Neural cell (in vitro differentiated cells): Measurements from ENCODE around the gene VWA3A. TPM values are rescaled to one million over a fixed set of nuclear protein-coding genes. Genes with fewer than 3 reads are reported as not detected.

Experiments used
- H2AFZ ChIP-seq: fragments of 200-600, 300-800 bp; sonication (generic), shearing (Covaris generic); 2 replicates; pipeline ENCODE4 v1.6.0; 2014; ENCODE audit warnings: low read depth, mild to moderate bottlenecking, antibody characterized with exemption, low read length, moderate library complexity
- H3F3A ChIP-seq: fragments of 200-600 bp; shearing (Covaris generic); 2 replicates; pipeline ENCODE4 v1.6.1; 2016; ENCODE audit warnings: mild to moderate bottlenecking, moderate library complexity, mixed read lengths, antibody characterized with exemption, low read length; ENCODE audit not compliant: insufficient read depth, poor library complexity, severe bottlenecking
- H3K27ac ChIP-seq: fragments of 200-600, 300-800 bp; sonication (generic), shearing (Covaris generic); 2 replicates; pipeline ENCODE4 v1.5.1; 2014; ENCODE audit warnings: mild to moderate bottlenecking, low read length, moderate library complexity
- H3K27me3 ChIP-seq: fragments of 300-800, 200-600 bp; sonication (generic), shearing (Covaris generic); 2 replicates; pipeline ENCODE4 v1.6.0; 2014; ENCODE audit warnings: mild to moderate bottlenecking, low read depth, low read length, moderate library complexity; ENCODE audit not compliant: insufficient read depth
- H3K36me3 ChIP-seq: fragments of 300-800, 200-600 bp; sonication (generic), shearing (Covaris generic); 2 replicates; pipeline ENCODE4 v1.5.1; 2014; ENCODE audit warnings: mild to moderate bottlenecking, antibody characterized with exemption, low read length, moderate library complexity; ENCODE audit not compliant: insufficient read depth
- H3K4me2 ChIP-seq: fragments of 300-800, 200-600 bp; sonication (generic), shearing (Covaris generic); 2 replicates; pipeline ENCODE4 v1.6.0; 2014; ENCODE audit warnings: mild to moderate bottlenecking, low read length
- H3K4me3 ChIP-seq: fragments of 300-800, 200-600 bp; sonication (generic), shearing (Covaris generic); 2 replicates; pipeline ENCODE4 v1.5.1; 2014; ENCODE audit warnings: mild to moderate bottlenecking, low read length, moderate library complexity
- H3K79me2 ChIP-seq: fragments of 200-600 bp; shearing (Covaris generic); replicated peaks from 2 replicates; pipeline ENCODE4 v1.6.0; 2014; ENCODE audit warnings: mild to moderate bottlenecking, low read length, moderate library complexity; ENCODE audit not compliant: insufficient read depth
- H3K9ac ChIP-seq: fragments of 300-800, 200-600 bp; sonication (generic), shearing (Covaris generic); 2 replicates; pipeline ENCODE4 v1.6.1; 2016; ENCODE audit warnings: mild to moderate bottlenecking, low read length, mixed read lengths
- H3K9me2 ChIP-seq: fragments of 200-600 bp; shearing (Covaris generic); 2 replicates; pipeline ENCODE4 v1.6.1; 2016; ENCODE audit warnings: mild to moderate bottlenecking, low read length, mixed read lengths; ENCODE audit not compliant: insufficient read depth
- H3K9me3 ChIP-seq: fragments of 200-600, 300-800 bp; sonication (generic), shearing (Covaris generic); 2 replicates; pipeline ENCODE4 v1.6.1; 2016; ENCODE audit warnings: mild to moderate bottlenecking, mixed run types, low read length, moderate library complexity, mixed read lengths
- H4K20me1 ChIP-seq: fragments of 200-600 bp; shearing (Covaris generic); 2 replicates; pipeline ENCODE4 v1.6.1; 2016; ENCODE audit warnings: mild to moderate bottlenecking, mixed run types; ENCODE audit not compliant: insufficient read depth
- EP300 ChIP-seq: fragments of 450-650 bp; conservative IDR thresholded peaks from 2 replicates; pipeline ENCODE4 v1.6.1; 2014; ENCODE audit warnings: antibody characterized with exemption, mild to moderate bottlenecking, moderate library complexity; ENCODE audit not compliant: poor library complexity, severe bottlenecking
- EZH2 ChIP-seq: fragments of 200-600, 300-800 bp; shearing (Covaris generic), sonication (generic); IDR thresholded peaks from 2 replicates; pipeline ENCODE4 v1.6.1; 2014; ENCODE audit warnings: antibody characterized with exemption, low read length, borderline replicate concordance, mild to moderate bottlenecking; ENCODE audit not compliant: insufficient read depth, poor library complexity, severe bottlenecking
- MXI1 ChIP-seq: fragments of 450-650 bp; conservative IDR thresholded peaks from 2 replicates; pipeline ENCODE4 v1.6.1; 2014; ENCODE audit warnings: antibody characterized with exemption, mild to moderate bottlenecking; ENCODE audit not compliant: poor library complexity, severe bottlenecking
- POLR2AphosphoS5 ChIP-seq: IDR thresholded peaks from 2 replicates; pipeline ENCODE4 v1.6.1; 2012
- RAD21 ChIP-seq: fragments of 450-650 bp; conservative IDR thresholded peaks from 2 replicates; pipeline ENCODE4 v1.6.1; 2014; ENCODE audit warnings: antibody characterized with exemption, mild to moderate bottlenecking, moderate library complexity
- SMC3 ChIP-seq: fragments of 450-650 bp; conservative IDR thresholded peaks from 2 replicates; pipeline ENCODE4 v1.6.1; 2014; ENCODE audit warnings: antibody characterized with exemption, mild to moderate bottlenecking, moderate library complexity; ENCODE audit not compliant: poor library complexity
- TAF1 ChIP-seq: IDR thresholded peaks from 2 replicates; pipeline ENCODE4 v1.6.1; 2012; ENCODE audit warnings: low read depth
- polyA plus RNA-seq: library from polyadenylated mRNA; depleted of rRNA; stranded (reverse); fragments of >200 nt; gene quantifications from 2 replicates; pipeline ENCODE4 v1.2.3, GENCODE V29; 2014
- TF ChIP-seq, protein P1 (sequence below): IDR thresholded peaks from 2 replicates; pipeline ENCODE4 v1.6.1; 2012; ENCODE audit warnings: borderline replicate concordance
- TF ChIP-seq, protein P2 (sequence below): fragments of 450-650 bp; IDR thresholded peaks from 2 replicates; pipeline ENCODE4 v1.5.1; 2014; ENCODE audit warnings: antibody characterized with exemption, mild to moderate bottlenecking, moderate library complexity; ENCODE audit not compliant: poor library complexity, severe bottlenecking

The VWA3A gene
- polyA plus RNA-seq, 1 donor from 2014 or later, result 1.8 TPM

DNA sequence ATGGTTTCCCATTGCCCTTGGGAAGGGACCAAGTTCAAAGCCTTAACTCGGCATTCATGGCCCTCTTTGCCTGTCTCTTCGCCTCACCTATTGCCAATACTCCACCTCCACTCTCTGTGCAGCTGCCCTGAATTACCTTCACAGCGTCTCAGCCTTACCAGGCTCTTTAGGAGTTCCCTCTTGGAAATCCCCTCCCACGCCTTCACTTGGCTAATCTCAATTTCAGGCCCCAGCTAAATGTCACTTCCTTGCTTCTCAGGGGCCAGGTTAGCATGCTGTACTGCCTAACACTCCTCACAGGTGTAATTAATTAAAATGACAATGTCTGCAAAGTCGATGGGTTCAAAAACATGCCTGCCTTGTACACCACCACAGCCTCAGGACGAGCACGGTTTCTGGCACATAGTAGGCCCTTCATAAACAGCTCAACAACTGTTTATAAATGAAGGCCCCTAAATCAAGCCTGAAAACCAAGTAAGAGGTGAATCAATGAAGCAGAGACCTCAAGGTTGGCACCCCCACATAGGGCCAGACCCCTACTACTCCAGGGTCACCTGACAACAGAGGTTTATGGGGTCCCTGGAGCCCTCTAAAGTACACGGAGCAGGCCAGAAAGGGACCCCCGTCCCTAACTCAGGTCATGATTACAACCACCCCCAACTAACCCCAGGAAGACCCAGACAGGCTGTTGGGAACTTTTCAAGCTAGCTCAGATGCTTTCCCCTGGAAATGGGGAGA lies 102.5 kb downstream of the VWA3A start:
- Histone ChIP-seq H3F3A (no peaks in the 10 kb centered on the region), H3K9me2 (no peaks in the 10 kb centered on the region), H3K9me3 (no peaks in the 10 kb centered on the region), H2AFZ (no peak overlapping the region), H3K4me3 (peak overlapping the region; percentile 78), H3K36me3 (no peaks in the 10 kb centered on the region), H3K9ac (peak overlapping the region; percentile 59), H4K20me1 (no peaks in the 10 kb centered on the region), H3K4me2 (no peak overlapping the region), H3K27me3 (no peaks in the 10 kb centered on the region), H3K27ac (no peak overlapping the region), H3K79me2 (no peaks in the 10 kb centered on the region)
- TF ChIP-seq, protein P1, sequence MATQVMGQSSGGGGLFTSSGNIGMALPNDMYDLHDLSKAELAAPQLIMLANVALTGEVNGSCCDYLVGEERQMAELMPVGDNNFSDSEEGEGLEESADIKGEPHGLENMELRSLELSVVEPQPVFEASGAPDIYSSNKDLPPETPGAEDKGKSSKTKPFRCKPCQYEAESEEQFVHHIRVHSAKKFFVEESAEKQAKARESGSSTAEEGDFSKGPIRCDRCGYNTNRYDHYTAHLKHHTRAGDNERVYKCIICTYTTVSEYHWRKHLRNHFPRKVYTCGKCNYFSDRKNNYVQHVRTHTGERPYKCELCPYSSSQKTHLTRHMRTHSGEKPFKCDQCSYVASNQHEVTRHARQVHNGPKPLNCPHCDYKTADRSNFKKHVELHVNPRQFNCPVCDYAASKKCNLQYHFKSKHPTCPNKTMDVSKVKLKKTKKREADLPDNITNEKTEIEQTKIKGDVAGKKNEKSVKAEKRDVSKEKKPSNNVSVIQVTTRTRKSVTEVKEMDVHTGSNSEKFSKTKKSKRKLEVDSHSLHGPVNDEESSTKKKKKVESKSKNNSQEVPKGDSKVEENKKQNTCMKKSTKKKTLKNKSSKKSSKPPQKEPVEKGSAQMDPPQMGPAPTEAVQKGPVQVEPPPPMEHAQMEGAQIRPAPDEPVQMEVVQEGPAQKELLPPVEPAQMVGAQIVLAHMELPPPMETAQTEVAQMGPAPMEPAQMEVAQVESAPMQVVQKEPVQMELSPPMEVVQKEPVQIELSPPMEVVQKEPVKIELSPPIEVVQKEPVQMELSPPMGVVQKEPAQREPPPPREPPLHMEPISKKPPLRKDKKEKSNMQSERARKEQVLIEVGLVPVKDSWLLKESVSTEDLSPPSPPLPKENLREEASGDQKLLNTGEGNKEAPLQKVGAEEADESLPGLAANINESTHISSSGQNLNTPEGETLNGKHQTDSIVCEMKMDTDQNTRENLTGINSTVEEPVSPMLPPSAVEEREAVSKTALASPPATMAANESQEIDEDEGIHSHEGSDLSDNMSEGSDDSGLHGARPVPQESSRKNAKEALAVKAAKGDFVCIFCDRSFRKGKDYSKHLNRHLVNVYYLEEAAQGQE, result no peak
- TF ChIP-seq, protein P2, sequence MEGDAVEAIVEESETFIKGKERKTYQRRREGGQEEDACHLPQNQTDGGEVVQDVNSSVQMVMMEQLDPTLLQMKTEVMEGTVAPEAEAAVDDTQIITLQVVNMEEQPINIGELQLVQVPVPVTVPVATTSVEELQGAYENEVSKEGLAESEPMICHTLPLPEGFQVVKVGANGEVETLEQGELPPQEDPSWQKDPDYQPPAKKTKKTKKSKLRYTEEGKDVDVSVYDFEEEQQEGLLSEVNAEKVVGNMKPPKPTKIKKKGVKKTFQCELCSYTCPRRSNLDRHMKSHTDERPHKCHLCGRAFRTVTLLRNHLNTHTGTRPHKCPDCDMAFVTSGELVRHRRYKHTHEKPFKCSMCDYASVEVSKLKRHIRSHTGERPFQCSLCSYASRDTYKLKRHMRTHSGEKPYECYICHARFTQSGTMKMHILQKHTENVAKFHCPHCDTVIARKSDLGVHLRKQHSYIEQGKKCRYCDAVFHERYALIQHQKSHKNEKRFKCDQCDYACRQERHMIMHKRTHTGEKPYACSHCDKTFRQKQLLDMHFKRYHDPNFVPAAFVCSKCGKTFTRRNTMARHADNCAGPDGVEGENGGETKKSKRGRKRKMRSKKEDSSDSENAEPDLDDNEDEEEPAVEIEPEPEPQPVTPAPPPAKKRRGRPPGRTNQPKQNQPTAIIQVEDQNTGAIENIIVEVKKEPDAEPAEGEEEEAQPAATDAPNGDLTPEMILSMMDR, result no peak
- TF ChIP-seq TAF1, result no peak
- TF ChIP-seq RAD21, result no peak
- no peak for TF ChIP-seq POLR2AphosphoS5
- no peak for TF ChIP-seq MXI1
- TF ChIP-seq EZH2, result no peak
- TF ChIP-seq EP300, result no peak
- no peak for TF ChIP-seq SMC3

DNA sequence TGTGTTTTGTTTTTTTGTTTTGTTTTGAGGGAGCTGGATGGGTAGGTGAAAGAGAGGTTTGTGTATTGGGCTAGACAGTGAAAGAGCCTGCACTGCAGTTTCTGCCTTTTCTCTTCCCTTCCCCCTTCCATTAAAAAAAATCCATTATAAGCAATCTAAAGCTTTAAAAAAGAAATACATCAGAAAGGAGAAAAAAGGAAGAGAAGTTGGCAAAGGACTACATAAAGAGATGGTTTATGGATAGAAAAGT lies 103.0 kb downstream of the VWA3A start:
- Histone ChIP-seq H3F3A (no peaks in the 10 kb centered on the region), H3K27ac (no peak overlapping the region), H3K27me3 (no peaks in the 10 kb centered on the region), H3K4me2 (no peak overlapping the region), H2AFZ (no peak overlapping the region), H3K9me2 (no peaks in the 10 kb centered on the region), H3K4me3 (peak overlapping the region; percentile 78), H3K79me2 (no peaks in the 10 kb centered on the region), H3K9ac (peak overlapping the region; percentile 59), H4K20me1 (no peaks in the 10 kb centered on the region), H3K36me3 (no peaks in the 10 kb centered on the region), H3K9me3 (no peaks in the 10 kb centered on the region)
- TF ChIP-seq, protein P1, result no peak
- TF ChIP-seq EZH2, result no peak
- no peak for TF ChIP-seq POLR2AphosphoS5
- no peak for TF ChIP-seq EP300
- no peak for TF ChIP-seq SMC3
- no peak for TF ChIP-seq TAF1
- no peak for TF ChIP-seq RAD21
- no peak for TF ChIP-seq MXI1
- TF ChIP-seq, protein P2, result no peak
